ENCODE results near the gene RTBDN. TPM values are rescaled to one million over a fixed set of nuclear protein-coding genes. Genes with fewer than 3 reads are reported as not detected.

The RTBDN gene
- total RNA-seq, 1 experiment from 2014 or later, result 25.1 TPM

DNA sequence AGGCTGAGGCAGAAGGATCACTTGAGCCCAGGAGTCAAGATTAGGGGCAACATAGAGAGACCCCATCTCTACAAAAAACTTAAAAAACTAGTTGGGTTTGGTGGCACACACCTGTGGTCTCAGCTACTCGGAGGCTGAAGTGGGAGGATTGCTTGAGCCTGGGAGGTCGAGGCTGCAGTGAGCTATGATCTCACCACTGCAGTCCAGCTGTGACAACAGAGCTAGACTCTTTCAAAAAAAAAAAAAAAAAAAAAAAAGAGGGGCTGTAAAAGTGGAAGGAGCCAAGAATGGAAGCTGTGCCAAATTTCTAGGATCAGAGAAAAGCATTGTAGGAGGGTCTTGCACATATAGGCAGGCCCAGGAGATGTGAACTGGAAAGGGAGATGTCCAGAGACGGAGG, 37.3 kb upstream of the RTBDN start:
- H3K27ac ChIP-seq (ENCODE audit: low read depth, low read length), result no peak overlapping the region
- no peak overlapping the region for H3K9ac ChIP-seq (ENCODE audit: low read length)
- no peak for ATAC-seq
- no peaks in the 10 kb centered on the region for H3K27me3 ChIP-seq (ENCODE audit: insufficient read depth, low read length)
- no peaks in the 10 kb centered on the region for H3K79me2 ChIP-seq (ENCODE audit: insufficient read depth, low read length)
- no peak overlapping the region for H2AFZ ChIP-seq (ENCODE audit: low read depth, low read length, poor library complexity, severe bottlenecking)
- no peak overlapping the region for H3K4me2 ChIP-seq (ENCODE audit: low read length)
- no peaks in the 10 kb centered on the region; a peak in 1 of 4 replicates for H3K9me3 ChIP-seq (ENCODE audit: control insufficient read depth in 1 of 2, insufficient read depth in 1 of 2, low read depth in 1 of 2, low read length in 2 of 2)
- ChIA-PET POLR2A (interaction anchor here (1.1 kb wide), 1 partner anchor 10 kb away, joined by 3 read pairs; the partner anchor contains the start of gene DNASE2), RAD21 (ENCODE audit: low non-redundant PET in 1 of 2, low total read pairs in 2 of 2, uncharacterized antibody in 2 of 2, unreplicated experiment in 2 of 2) (no interaction called here), CTCF (interaction anchor here (0.7 kb wide), 1 partner anchor 230 kb away, joined by 3 read pairs; no protein-coding TSS in a partner anchor)
- H3K36me3 ChIP-seq (ENCODE audit: control insufficient read depth in 1 of 2, insufficient read depth in 2 of 2, low read length in 2 of 2), result peaks cover 0 to 8% of the 10 kb centered on the region in 2 experiments; a peak in 2 of 4 replicates
- no peak for TF ChIP-seq POLR2A (IDR thresholded peaks at IDR 0.05; ENCODE audit: borderline replicate concordance, extremely low read depth, insufficient read depth, insufficient read length)
- no peak for TF ChIP-seq EGR1 (IDR thresholded peaks at IDR 0.05; ENCODE audit: low read depth)
- TF ChIP-seq CBX3 (IDR thresholded peaks at IDR 0.05; ENCODE audit: low read depth), result no peak
- TF ChIP-seq CEBPB (IDR thresholded peaks at IDR 0.05; ENCODE audit: low read depth), result no peak
- TF ChIP-seq SRF (IDR thresholded peaks at IDR 0.05; ENCODE audit: low read depth), result no peak
- no peak for TF ChIP-seq YY1 (IDR thresholded peaks at IDR 0.05; ENCODE audit: extremely low read depth, insufficient replicate concordance, low read depth, low read length)
- TF ChIP-seq FOSL1 (IDR thresholded peaks at IDR 0.05; ENCODE audit: low read depth), result no peak
- TF ChIP-seq JUND (IDR thresholded peaks at IDR 0.05), result no peak
- no peak for TF ChIP-seq SIN3A (IDR thresholded peaks at IDR 0.05; ENCODE audit: low read depth)
- no peak for TF ChIP-seq ZNF274 (IDR thresholded peaks at IDR 0.05; ENCODE audit: low read depth, low read length)
- TF ChIP-seq, protein P1, sequence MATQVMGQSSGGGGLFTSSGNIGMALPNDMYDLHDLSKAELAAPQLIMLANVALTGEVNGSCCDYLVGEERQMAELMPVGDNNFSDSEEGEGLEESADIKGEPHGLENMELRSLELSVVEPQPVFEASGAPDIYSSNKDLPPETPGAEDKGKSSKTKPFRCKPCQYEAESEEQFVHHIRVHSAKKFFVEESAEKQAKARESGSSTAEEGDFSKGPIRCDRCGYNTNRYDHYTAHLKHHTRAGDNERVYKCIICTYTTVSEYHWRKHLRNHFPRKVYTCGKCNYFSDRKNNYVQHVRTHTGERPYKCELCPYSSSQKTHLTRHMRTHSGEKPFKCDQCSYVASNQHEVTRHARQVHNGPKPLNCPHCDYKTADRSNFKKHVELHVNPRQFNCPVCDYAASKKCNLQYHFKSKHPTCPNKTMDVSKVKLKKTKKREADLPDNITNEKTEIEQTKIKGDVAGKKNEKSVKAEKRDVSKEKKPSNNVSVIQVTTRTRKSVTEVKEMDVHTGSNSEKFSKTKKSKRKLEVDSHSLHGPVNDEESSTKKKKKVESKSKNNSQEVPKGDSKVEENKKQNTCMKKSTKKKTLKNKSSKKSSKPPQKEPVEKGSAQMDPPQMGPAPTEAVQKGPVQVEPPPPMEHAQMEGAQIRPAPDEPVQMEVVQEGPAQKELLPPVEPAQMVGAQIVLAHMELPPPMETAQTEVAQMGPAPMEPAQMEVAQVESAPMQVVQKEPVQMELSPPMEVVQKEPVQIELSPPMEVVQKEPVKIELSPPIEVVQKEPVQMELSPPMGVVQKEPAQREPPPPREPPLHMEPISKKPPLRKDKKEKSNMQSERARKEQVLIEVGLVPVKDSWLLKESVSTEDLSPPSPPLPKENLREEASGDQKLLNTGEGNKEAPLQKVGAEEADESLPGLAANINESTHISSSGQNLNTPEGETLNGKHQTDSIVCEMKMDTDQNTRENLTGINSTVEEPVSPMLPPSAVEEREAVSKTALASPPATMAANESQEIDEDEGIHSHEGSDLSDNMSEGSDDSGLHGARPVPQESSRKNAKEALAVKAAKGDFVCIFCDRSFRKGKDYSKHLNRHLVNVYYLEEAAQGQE (IDR thresholded peaks at IDR 0.05; ENCODE audit: low read depth), result no peak
- no peak for TF ChIP-seq EZH2phosphoT487 (IDR thresholded peaks at IDR 0.05; ENCODE audit: borderline replicate concordance)
- TF ChIP-seq EZH2 (IDR thresholded peaks at IDR 0.05), result no peak
- peaks cover 0 to under 1% of the 10 kb centered on the region in 2 experiments; a peak in 2 of 4 replicates for H3K4me1 ChIP-seq (ENCODE audit: control insufficient read depth in 1 of 2, insufficient read depth in 2 of 2, low read length in 2 of 2)
- intact Hi-C loops (cut with micrococcal nuclease), result no loop called here
- DNase-seq (ENCODE audit: low read depth, low spot score), result no peak
- H4K20me1 ChIP-seq (ENCODE audit: insufficient read depth), result no peaks in the 10 kb centered on the region
- H3K9me2 ChIP-seq (ENCODE audit: insufficient read depth), result no peaks in the 10 kb centered on the region
- no peak overlapping the region for H3K4me3 ChIP-seq (replicated peaks in 1 of 2; ENCODE audit: low read depth in 1 of 2, low read length in 2 of 2)
- no TSS peak for BruUV-seq (replicated peaks)

Data from HCT116 (cell line).